GM06990 (cell line): ENCODE data around the gene HRCT1.
"Not testable (repeated sequence)": the region's sequence is repeated elsewhere in the genome, so short reads cannot be mapped to it uniquely, and the experiment has no call there.

Source experiments
- DNase-seq: peaks from one replicate; pipeline ENCODE4 v3.0.0-alpha.2; 2011; ENCODE audit not compliant: insufficient read length; ENCODE audit errors: extremely low read depth
- H3K27me3 ChIP-seq: replicated peaks from 2 replicates; pipeline ENCODE4 v1.6.0; 2011; ENCODE audit warnings: low read length; ENCODE audit not compliant: control insufficient read depth, insufficient read depth
- H3K36me3 ChIP-seq: 2 replicates; pipeline ENCODE4 v1.5.1; 2011; ENCODE audit warnings: low read length; ENCODE audit not compliant: control insufficient read depth, insufficient read depth
- H3K4me3 ChIP-seq: replicated peaks from 2 replicates; pipeline ENCODE4 v1.5.1; 2011; ENCODE audit warnings: low read depth, mild to moderate bottlenecking, control low read depth, low read length
- CTCF ChIP-seq: IDR thresholded peaks from 2 replicates; pipeline ENCODE4 v1.5.1; 2011; ENCODE audit warnings: low read length, control low read depth, mild to moderate bottlenecking, inconsistent platforms; ENCODE audit not compliant: insufficient read depth, poor library complexity, severe bottlenecking

HRCT1 gene

DNA sequence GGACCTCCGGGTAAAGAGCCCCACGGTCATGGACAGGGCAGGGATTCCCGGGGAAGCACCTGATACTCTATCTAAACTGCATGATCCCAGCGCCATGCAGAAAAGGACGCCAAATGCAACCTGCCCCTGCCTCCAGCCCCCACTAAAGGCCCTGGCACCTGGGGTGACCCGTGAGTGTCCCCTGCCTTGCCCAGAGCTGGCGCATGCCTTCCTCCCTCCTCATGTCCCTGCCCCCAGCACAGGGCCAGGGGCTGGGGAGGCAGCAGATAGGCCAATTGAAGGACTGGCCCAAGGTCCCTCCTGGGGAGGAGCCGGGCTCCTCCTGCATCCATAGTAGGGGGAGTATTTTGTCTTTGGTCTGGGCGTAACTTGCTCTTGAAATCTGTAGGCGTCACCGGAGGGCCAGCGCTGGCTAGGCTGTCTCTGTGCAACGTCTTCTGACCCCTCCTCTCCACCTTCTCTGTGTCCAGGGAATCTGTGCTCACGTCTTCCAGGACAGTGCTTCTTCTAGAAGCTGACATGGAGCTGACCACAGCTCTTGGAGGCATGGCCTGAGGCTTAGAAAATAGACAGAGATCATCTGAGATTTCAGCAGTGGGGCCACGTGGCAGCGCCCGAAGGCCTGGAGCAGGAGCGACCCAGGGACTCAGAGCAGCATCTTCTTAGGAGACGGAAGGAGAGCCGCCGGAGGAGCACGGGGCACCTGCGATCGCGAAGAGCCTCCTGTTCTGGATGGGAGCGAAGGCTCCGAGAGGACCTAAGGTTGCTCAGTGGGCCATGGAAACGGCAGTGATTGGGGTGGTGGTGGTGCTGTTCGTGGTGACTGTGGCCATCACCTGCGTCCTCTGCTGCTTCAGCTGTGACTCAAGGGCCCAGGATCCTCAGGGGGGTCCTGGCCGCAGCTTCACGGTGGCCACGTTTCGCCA, 3.9 kb downstream of the HRCT1 start:
- TF ChIP-seq CTCF = no peak
- no peak for DNase-seq
- no peak overlapping the region for H3K4me3 ChIP-seq
- no peaks in the 10 kb centered on the region for H3K36me3 ChIP-seq
- H3K27me3 ChIP-seq = no peaks in the 10 kb centered on the region

DNA sequence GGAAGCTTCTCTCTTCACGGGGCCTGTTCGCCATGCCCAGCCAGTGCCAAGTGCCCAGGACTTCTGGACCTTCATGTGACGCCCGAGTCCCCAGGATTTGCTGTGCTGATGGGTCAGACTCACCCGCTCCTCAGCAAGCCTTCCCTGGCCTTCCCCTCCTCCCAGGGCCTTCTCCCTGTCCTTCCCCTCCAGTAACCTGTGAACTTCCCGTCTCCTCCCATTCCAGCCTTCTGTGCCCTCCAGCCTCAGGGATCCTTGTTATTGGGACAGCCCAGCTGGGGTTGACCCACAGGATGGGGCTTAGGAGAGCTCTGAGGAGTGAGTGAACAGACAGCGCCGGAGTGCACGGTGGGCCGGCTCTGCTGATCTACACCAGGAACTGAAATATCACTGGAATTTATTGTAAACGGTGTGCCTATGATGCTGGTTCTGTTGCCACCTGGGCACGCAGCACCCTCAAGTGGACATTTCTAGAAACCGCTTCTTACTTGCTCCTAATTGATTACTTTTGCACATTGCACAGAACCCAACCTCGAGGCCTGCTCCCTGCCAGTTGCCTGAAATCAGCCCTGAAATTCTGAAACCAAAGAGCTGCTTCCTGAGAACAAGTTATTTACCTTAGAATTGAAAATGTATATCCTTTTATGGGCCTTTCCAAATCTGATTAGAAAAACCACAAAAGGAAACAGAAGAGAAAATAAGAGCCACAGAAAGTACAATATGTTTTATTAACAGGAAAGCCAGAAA, 4.8 kb downstream of the HRCT1 start:
- Histone ChIP-seq H3K27me3 (no peaks in the 10 kb centered on the region), H3K4me3 (no peak overlapping the region), H3K36me3 (no peaks in the 10 kb centered on the region)
- DNase-seq = no peak
- TF ChIP-seq CTCF = peak; percentile 60

DNA sequence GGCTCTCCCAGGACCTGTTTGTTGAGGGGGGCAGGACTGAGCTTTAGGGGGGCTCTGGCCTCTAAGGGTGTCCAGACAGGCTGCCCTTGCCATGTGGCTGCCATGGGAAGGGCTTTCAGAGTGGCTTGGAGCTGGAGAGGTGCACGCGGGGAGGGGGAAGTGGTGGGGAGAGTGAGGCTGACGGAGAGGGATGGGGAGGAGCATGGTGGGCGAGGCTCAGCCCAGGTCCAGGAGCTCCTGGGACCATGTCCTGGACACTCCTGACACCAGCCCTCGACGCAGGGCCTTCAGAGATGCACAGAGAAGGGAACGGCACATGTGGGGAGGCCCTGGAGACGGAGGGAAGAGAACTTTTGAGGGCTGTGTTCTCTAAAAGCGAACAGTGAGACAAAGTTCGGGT, 5.7 kb downstream of the HRCT1 start:
- no peak for TF ChIP-seq CTCF
- H3K4me3 ChIP-seq = no peak overlapping the region
- no peak for DNase-seq
- no peaks in the 10 kb centered on the region for H3K36me3 ChIP-seq
- no peaks in the 10 kb centered on the region for H3K27me3 ChIP-seq

DNA sequence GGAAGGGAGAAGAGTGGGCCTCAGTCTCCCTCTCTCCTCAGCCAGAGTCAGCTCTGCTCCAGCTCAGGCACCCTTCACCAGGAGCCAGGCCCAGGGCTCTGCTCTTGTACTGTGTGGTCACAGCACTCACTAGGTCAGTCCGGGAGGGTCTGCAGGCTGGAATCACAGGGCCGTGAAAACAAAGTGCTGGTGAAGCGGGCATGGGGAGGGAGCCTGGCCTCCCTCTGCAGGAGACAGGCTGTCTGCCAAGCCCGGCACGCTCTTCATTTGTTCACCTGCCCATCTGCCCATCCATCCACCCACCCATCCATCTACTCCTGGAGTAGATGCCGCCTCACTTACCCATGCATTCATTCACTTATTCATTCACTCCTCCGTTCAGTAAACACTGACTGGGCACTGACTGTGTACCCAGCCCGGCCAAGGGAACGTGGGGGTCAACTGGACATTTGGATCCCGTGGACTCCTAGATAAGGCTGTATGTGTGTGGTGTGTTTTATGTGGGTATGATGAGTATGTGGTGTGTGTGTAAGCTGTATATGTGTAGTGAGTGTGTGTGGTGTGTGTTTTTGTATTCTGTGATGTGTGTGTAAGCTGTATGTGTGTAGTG, 6.9 kb downstream of the HRCT1 start:
- DNase-seq = no peak
- H3K36me3 ChIP-seq = no peaks in the 10 kb centered on the region
- H3K4me3 ChIP-seq = no peak overlapping the region
- no peak for TF ChIP-seq CTCF
- H3K27me3 ChIP-seq = no peaks in the 10 kb centered on the region

DNA sequence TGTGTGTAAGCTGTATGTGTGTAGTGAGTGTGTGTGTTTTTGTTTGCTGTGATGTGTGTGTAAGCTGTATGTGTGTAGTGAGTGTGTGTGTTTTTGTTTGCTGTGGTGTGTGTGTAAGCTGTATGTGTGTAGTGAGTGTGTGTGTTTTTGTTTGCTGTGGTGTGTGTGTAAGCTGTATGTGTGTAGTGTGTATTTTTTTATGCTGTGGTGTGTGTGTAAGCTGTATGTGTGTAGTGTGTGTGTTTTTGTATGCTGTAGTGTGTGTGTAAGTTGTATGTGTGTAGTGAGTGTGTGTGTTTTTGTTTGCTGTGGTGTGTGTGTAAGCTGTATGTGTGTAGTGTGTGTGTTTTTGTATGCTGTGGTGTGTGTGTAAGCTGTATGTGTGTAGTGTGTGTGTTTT, 7.4 kb downstream of the HRCT1 start:
- not testable (repeated sequence) for H3K4me3 ChIP-seq, H3K36me3 ChIP-seq, DNase-seq, H3K27me3 ChIP-seq

GRCh38 chr9:35914301-35914807, 8.4 kb downstream of the HRCT1 start:
- H3K4me3 ChIP-seq = no peak overlapping the region
- TF ChIP-seq CTCF = no peak
- no peak for DNase-seq

More at GRCh38 chr9:35914301-35914807, 8.4 kb downstream of the HRCT1 start:
- Histone ChIP-seq H3K36me3 (no peaks in the 10 kb centered on the region), H3K27me3 (no peaks in the 10 kb centered on the region)
